K562 (cell line): ENCODE results near the gene PET117. TPM values are rescaled to one million over a fixed set of nuclear protein-coding genes. Genes with fewer than 3 reads are reported as not detected.

Experiments used
- E4F1 ChIP-seq: fragments of 250-450 bp; sonication (Bioruptor Pico); IDR thresholded peaks from 2 replicates; pipeline ENCODE4 v1.5.0; 2021; ENCODE audit warnings: mild to moderate bottlenecking, borderline replicate concordance
- HDAC6 ChIP-seq: IDR thresholded peaks from 2 replicates; pipeline ENCODE4 v1.6.1; 2012; ENCODE audit warnings: low read depth, mild to moderate bottlenecking, control low read depth, inconsistent platforms, low read length, moderate library complexity
- KAT8 ChIP-seq: fragments of 450-650 bp; IDR thresholded peaks from 2 replicates; pipeline ENCODE4 v1.6.1; 2016; ENCODE audit warnings: low read depth, mild to moderate bottlenecking
- LARP7 ChIP-seq: fragments of 450-650 bp; IDR thresholded peaks from 2 replicates; pipeline ENCODE4 v1.6.1; 2016
- MBD2 ChIP-seq: sonication (generic); IDR thresholded peaks from 2 replicates; pipeline ENCODE4 v1.6.1; 2016; ENCODE audit warnings: low read depth, borderline replicate concordance
- RAD51 ChIP-seq: fragments of 450-650 bp; IDR thresholded peaks from 2 replicates; pipeline ENCODE4 v1.7.1; 2016; ENCODE audit warnings: low read depth, mild to moderate bottlenecking, borderline replicate concordance
- SAP30 ChIP-seq: fragments of 200-600 bp; sonication (generic); IDR thresholded peaks from 2 replicates; pipeline ENCODE4 v1.6.1; 2012; ENCODE audit warnings: borderline replicate concordance, low read depth, mild to moderate bottlenecking, moderate library complexity, low read length, control low read depth, inconsistent platforms; ENCODE audit not compliant: insufficient read depth, poor library complexity, severe bottlenecking
- U2AF2 ChIP-seq: fragments of 200-400 bp; formaldehyde crosslinking; optimal IDR thresholded peaks from 2 replicates; pipeline ENCODE3; 2017; ENCODE audit warnings: low read depth, mild to moderate bottlenecking, low read length
- ZMIZ1 ChIP-seq, 2 experiments: fragments of 150-350 bp in 1 of 2; IDR thresholded peaks; 2 replicates each; pipeline ENCODE4 v1.6.1; 2012 to 2016; ENCODE audit warnings: low read depth in 2 of 2, low read length in 2 of 2, mild to moderate bottlenecking in 1 of 2, moderate library complexity in 1 of 2
- ZNF224 ChIP-seq: sonication (generic); formaldehyde crosslinking; IDR thresholded peaks from 2 replicates; pipeline ENCODE4 v1.8.0; 2022; ENCODE audit warnings: mild to moderate bottlenecking, missing genetic modification reagents
- polyA plus RNA-seq, 8 experiments: library from polyadenylated mRNA; depleted of rRNA in 4 of 8; stranded (reverse) in 5 of 8; unstranded in 3 of 8; fragments of >200 nt; fragmentation: Nextera tagmentation in 2 of 8; fragmentation: Illumina TruSeq in 1 of 8; extraction: Ambion mirVana in 2 of 8; extraction: Trizol in 1 of 8; gene quantifications; 2 replicates each; pipeline versions ENCODE4 v1.2.1 to v1.2.3, GENCODE V29; 2011 to 2014; ENCODE audit warnings: inconsistent platforms in 1 of 8, missing spikeins in 1 of 8
- total RNA-seq, 7 experiments: library from RNA; depleted of rRNA in 6 of 7; stranded (reverse); fragments of >200 nt in 6 of 7; fragmentation: Illumina TruSeq in 2 of 7; extraction: Trizol in 2 of 7; gene quantifications; 2 replicates each; pipeline versions ENCODE4 v1.2.1 to v1.2.3, GENCODE V29; 2011 to 2021; ENCODE audit warnings: low replicate concordance in 1 of 7
- TF ChIP-seq, protein P1 (sequence below): fragments of 250-450 bp; sonication (Bioruptor Pico); IDR thresholded peaks from 2 replicates; pipeline ENCODE4 v1.4.0; 2020; ENCODE audit warnings: mild to moderate bottlenecking
- TF ChIP-seq, protein P2 (sequence below), 2 experiments: fragments of 450-650 bp; IDR thresholded peaks; 2 replicates each; pipeline ENCODE4 v1.6.1; 2018; ENCODE audit warnings: mild to moderate bottlenecking in 2 of 2, low read depth in 1 of 2; ENCODE audit not compliant: partially characterized antibody in 2 of 2

The PET117 gene
- total and polyA plus RNA-seq, 9 of the 15 experiments (the other 6 are each of a cell fraction or from before 2014, with no cell fraction given): 7.1 to 18.2 (median 12.4) TPM

- TF ChIP-seq, protein P1, sequence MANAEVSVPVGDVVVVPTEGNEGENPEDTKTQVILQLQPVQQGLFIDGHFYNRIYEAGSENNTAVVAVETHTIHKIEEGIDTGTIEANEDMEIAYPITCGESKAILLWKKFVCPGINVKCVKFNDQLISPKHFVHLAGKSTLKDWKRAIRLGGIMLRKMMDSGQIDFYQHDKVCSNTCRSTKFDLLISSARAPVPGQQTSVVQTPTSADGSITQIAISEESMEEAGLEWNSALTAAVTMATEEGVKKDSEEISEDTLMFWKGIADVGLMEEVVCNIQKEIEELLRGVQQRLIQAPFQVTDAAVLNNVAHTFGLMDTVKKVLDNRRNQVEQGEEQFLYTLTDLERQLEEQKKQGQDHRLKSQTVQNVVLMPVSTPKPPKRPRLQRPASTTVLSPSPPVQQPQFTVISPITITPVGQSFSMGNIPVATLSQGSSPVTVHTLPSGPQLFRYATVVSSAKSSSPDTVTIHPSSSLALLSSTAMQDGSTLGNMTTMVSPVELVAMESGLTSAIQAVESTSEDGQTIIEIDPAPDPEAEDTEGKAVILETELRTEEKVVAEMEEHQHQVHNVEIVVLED: peak; percentile 89
- TF ChIP-seq HDAC6 (no peak), U2AF2 (no peak), ZNF224 (CRISPR knock-in tag) (no peak), E4F1 (CRISPR knock-in tag) (no peak), MBD2 (peak; percentile 24; the same call in 1 of the 2 replicates), RAD51 (peak; percentile 97), SAP30 (peak; percentile 69), ZMIZ1 (IDR thresholded peaks at IDR 0.05; ENCODE audit: low read depth in 2 of 2, low read length in 2 of 2) (peak in 1 of 2 experiments; percentile 92; a peak in 2 of 4 replicates), KAT8 (no peak), LARP7 (no peak)
- TF ChIP-seq, protein P2, sequence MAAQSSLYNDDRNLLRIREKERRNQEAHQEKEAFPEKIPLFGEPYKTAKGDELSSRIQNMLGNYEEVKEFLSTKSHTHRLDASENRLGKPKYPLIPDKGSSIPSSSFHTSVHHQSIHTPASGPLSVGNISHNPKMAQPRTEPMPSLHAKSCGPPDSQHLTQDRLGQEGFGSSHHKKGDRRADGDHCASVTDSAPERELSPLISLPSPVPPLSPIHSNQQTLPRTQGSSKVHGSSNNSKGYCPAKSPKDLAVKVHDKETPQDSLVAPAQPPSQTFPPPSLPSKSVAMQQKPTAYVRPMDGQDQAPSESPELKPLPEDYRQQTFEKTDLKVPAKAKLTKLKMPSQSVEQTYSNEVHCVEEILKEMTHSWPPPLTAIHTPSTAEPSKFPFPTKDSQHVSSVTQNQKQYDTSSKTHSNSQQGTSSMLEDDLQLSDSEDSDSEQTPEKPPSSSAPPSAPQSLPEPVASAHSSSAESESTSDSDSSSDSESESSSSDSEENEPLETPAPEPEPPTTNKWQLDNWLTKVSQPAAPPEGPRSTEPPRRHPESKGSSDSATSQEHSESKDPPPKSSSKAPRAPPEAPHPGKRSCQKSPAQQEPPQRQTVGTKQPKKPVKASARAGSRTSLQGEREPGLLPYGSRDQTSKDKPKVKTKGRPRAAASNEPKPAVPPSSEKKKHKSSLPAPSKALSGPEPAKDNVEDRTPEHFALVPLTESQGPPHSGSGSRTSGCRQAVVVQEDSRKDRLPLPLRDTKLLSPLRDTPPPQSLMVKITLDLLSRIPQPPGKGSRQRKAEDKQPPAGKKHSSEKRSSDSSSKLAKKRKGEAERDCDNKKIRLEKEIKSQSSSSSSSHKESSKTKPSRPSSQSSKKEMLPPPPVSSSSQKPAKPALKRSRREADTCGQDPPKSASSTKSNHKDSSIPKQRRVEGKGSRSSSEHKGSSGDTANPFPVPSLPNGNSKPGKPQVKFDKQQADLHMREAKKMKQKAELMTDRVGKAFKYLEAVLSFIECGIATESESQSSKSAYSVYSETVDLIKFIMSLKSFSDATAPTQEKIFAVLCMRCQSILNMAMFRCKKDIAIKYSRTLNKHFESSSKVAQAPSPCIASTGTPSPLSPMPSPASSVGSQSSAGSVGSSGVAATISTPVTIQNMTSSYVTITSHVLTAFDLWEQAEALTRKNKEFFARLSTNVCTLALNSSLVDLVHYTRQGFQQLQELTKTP (IDR thresholded peaks at IDR 0.05; ENCODE audit: low read depth in 1 of 2, partially characterized antibody in 2 of 2): no peak
These were observed at the start of gene PET117, which contains the start of gene KAT14 (continued) for GRCh38 chr20:18137412-18138265.
